Measurements from ENCODE around the gene RNASEH2B. TPM values are rescaled to one million over a fixed set of nuclear protein-coding genes. Genes with fewer than 3 reads are reported as not detected.
A peak's percentile ranks its signal among the peaks of the same experiment; 100 is the strongest.

RNASEH2B gene
- total RNA-seq, 1 donor from 2014 or later, result 9.3 TPM

DNA sequence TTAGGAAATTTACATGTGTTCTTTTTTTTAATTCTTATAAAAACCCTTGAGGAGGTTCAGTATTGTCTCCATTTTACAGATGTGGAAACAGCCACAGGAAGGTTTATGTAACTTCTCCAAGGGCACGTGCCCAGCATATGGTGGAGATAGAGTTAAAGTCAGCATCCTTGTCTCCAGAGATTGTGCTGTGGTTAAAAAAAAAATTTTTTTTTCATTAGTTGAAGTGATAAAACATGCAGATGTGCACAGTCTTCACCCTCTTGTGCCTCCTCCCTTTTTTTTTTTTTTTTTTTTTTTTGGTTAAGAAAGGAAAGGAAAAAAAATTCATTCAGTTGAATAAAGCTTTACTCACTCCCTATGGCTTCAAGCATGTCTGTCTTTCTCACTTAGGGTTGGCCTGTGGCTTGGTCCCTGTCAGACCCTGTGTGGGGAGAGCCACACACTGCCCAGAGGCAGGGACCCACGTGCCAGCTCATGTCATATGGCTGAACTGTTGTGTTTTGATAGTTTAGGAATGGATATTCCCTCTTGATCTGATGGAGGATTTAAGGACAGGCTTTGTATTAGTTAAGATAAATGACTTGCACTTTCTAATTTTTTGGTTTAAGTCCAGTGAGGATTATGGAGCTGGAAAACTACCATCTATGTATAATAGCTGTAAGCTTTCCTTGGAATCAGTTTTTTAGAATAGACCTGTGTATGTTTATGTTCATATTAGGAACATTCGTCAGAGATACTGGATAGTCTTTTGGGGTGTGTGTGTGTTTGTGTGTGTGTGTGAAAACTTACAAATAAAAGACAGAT, 19.3 kb downstream of the RNASEH2B start:
- Mint-ChIP-seq H3K27ac (ENCODE audit: unreplicated experiment) (peak overlapping the region; percentile 57), H3K4me3 (ENCODE audit: unreplicated experiment) (no peak overlapping the region), H3K9me3 (ENCODE audit: unreplicated experiment) (peaks cover 5% of the 10 kb centered on the region), H3K27me3 (ENCODE audit: unreplicated experiment) (no peaks in the 10 kb centered on the region), H3K4me1 (ENCODE audit: unreplicated experiment) (peaks cover 2% of the 10 kb centered on the region), H3K36me3 (ENCODE audit: low read depth, unreplicated experiment) (peaks cover 4% of the 10 kb centered on the region)
- TF ChIP-seq, protein P1, sequence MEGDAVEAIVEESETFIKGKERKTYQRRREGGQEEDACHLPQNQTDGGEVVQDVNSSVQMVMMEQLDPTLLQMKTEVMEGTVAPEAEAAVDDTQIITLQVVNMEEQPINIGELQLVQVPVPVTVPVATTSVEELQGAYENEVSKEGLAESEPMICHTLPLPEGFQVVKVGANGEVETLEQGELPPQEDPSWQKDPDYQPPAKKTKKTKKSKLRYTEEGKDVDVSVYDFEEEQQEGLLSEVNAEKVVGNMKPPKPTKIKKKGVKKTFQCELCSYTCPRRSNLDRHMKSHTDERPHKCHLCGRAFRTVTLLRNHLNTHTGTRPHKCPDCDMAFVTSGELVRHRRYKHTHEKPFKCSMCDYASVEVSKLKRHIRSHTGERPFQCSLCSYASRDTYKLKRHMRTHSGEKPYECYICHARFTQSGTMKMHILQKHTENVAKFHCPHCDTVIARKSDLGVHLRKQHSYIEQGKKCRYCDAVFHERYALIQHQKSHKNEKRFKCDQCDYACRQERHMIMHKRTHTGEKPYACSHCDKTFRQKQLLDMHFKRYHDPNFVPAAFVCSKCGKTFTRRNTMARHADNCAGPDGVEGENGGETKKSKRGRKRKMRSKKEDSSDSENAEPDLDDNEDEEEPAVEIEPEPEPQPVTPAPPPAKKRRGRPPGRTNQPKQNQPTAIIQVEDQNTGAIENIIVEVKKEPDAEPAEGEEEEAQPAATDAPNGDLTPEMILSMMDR (IDR thresholded peaks at IDR 0.05; ENCODE audit: unreplicated experiment), result no peak
- DNase-seq (ENCODE audit: low spot score), result no peak

DNA sequence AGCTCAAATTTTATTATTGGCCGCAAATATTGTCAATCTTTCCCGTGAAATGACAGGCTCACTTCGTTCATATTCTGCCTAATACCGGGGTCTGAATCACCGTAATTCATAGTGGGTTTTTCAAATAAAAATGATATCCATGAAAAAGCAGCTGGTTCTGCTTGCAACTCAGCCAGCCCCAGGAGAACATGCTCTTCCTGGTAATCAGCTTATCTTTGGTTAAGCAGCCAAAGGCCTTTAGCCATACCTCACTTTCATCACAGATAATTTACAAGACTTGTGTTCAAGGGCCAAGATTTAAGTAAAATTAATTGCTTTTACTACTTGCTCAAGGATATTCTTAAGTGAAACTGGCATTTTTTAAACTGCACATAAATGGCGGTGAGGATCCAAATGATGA, 22.5 kb downstream of the RNASEH2B start:
- no peaks in the 10 kb centered on the region for H3K9me3 Mint-ChIP-seq (ENCODE audit: unreplicated experiment)
- no peak overlapping the region for H3K4me3 Mint-ChIP-seq (ENCODE audit: unreplicated experiment)
- TF ChIP-seq, protein P1 (IDR thresholded peaks at IDR 0.05; ENCODE audit: unreplicated experiment), result no peak
- peaks cover 2% of the 10 kb centered on the region for H3K4me1 Mint-ChIP-seq (ENCODE audit: unreplicated experiment)
- DNase-seq (ENCODE audit: low spot score), result no peak
- no peak overlapping the region for H3K27ac Mint-ChIP-seq (ENCODE audit: unreplicated experiment)
- peaks cover 2% of the 10 kb centered on the region for H3K27me3 Mint-ChIP-seq (ENCODE audit: unreplicated experiment)
- peaks cover 7% of the 10 kb centered on the region for H3K36me3 Mint-ChIP-seq (ENCODE audit: low read depth, unreplicated experiment)

DNA sequence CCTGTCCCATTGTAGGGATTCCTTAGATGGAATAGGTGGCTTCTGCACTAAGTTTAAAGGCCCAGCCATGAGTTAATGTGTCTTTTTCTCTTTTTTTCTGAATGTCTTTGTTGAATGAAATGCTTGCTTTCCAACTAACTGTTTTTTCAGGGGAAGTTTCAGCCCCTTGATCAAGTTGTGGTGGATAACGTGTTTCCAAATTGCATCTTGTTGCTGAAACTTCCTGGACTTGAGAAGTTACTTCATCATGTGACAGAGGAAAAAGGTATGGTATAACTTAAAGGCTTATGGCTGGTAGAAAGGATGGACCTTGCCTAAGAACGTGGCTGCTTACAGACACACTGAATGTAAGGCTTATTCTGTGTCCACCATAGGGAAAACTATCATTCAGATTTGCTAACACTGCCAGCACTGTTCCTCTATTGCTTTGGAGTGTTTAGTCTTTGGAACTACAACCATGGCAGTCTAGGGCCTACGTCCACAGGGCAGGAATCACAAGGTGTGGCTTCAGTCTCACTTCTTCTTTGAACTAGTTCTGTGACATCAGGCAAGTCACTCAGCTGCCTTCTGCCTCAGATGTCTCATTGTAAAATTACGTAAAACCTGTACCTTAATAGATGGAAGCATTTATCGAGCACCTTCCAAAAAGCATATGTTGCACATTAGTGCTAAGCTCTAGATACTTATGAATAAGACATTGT, 25.3 kb downstream of the RNASEH2B start:
- H3K4me1 Mint-ChIP-seq (ENCODE audit: unreplicated experiment), result peaks cover 2% of the 10 kb centered on the region
- no peak for DNase-seq (ENCODE audit: low spot score)
- H3K27ac Mint-ChIP-seq (ENCODE audit: unreplicated experiment), result no peak overlapping the region
- peaks cover 2% of the 10 kb centered on the region for H3K27me3 Mint-ChIP-seq (ENCODE audit: unreplicated experiment)
- TF ChIP-seq, protein P1 (IDR thresholded peaks at IDR 0.05; ENCODE audit: unreplicated experiment), result no peak
- H3K36me3 Mint-ChIP-seq (ENCODE audit: low read depth, unreplicated experiment), result peaks cover 7% of the 10 kb centered on the region
- H3K4me3 Mint-ChIP-seq (ENCODE audit: unreplicated experiment), result no peak overlapping the region
- H3K9me3 Mint-ChIP-seq (ENCODE audit: unreplicated experiment), result no peaks in the 10 kb centered on the region

DNA sequence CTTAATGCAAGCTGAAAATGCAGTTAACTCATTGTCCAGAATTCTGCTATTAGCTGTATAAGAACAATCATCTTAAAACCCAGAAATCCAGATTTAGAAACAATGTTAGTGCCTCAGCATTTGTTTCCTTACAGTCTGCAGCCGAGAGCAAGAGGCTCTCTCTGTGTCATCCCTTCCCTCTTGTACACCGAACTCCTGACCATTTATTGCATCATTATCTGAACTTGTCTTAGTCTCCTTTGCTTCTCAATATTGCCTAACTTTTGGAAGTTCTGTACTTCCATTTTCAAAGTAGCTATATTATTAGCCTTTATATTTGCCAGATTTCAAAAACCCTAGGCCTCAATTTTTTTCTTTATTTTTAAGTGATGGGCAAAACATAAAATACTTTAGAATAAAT, 27.1 kb downstream of the RNASEH2B start:
- Mint-ChIP-seq H3K4me3 (ENCODE audit: unreplicated experiment) (no peak overlapping the region), H3K36me3 (ENCODE audit: low read depth, unreplicated experiment) (peaks cover 7% of the 10 kb centered on the region), H3K4me1 (ENCODE audit: unreplicated experiment) (no peaks in the 10 kb centered on the region), H3K9me3 (ENCODE audit: unreplicated experiment) (no peaks in the 10 kb centered on the region), H3K27ac (ENCODE audit: unreplicated experiment) (no peak overlapping the region), H3K27me3 (ENCODE audit: unreplicated experiment) (peaks cover 2% of the 10 kb centered on the region)
- DNase-seq (ENCODE audit: low spot score), result no peak
- TF ChIP-seq, protein P1 (IDR thresholded peaks at IDR 0.05; ENCODE audit: unreplicated experiment), result no peak

DNA sequence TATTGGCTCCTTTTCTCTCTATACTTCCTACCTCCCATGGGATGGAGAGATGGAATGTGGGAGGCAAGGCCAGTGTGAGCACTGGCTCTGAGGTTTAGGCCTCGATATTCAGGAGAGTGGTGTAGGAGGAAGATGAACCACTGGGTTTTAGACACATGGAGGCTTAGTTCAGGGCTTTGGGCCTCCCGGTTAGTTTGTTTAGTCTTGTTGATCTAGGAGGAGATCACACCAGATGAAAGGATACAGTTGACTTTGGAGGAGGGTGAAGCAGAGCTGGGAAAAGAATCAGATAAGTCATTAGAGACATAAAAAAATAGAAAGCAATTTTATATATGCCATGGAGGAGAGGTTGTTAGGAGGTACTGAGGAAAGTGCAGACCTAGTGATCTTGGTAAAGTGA, 30.9 kb downstream of the RNASEH2B start:
- no peak overlapping the region for H3K27ac Mint-ChIP-seq (ENCODE audit: unreplicated experiment)
- peaks cover 4% of the 10 kb centered on the region for H3K36me3 Mint-ChIP-seq (ENCODE audit: low read depth, unreplicated experiment)
- H3K27me3 Mint-ChIP-seq (ENCODE audit: unreplicated experiment), result peaks cover 2% of the 10 kb centered on the region
- DNase-seq (ENCODE audit: low spot score), result no peak
- TF ChIP-seq, protein P1 (IDR thresholded peaks at IDR 0.05; ENCODE audit: unreplicated experiment), result no peak
- H3K4me1 Mint-ChIP-seq (ENCODE audit: unreplicated experiment), result no peaks in the 10 kb centered on the region
- H3K9me3 Mint-ChIP-seq (ENCODE audit: unreplicated experiment), result no peaks in the 10 kb centered on the region
- no peak overlapping the region for H3K4me3 Mint-ChIP-seq (ENCODE audit: unreplicated experiment)

Data from endothelial cell (in vitro differentiated cells).